ENCODE data around the gene KRTAP5-10.
"Not testable (repeated sequence)": the region's sequence is repeated elsewhere in the genome, so short reads cannot be mapped to it uniquely, and the experiment has no call there.

- TF ChIP-seq, protein P1, sequence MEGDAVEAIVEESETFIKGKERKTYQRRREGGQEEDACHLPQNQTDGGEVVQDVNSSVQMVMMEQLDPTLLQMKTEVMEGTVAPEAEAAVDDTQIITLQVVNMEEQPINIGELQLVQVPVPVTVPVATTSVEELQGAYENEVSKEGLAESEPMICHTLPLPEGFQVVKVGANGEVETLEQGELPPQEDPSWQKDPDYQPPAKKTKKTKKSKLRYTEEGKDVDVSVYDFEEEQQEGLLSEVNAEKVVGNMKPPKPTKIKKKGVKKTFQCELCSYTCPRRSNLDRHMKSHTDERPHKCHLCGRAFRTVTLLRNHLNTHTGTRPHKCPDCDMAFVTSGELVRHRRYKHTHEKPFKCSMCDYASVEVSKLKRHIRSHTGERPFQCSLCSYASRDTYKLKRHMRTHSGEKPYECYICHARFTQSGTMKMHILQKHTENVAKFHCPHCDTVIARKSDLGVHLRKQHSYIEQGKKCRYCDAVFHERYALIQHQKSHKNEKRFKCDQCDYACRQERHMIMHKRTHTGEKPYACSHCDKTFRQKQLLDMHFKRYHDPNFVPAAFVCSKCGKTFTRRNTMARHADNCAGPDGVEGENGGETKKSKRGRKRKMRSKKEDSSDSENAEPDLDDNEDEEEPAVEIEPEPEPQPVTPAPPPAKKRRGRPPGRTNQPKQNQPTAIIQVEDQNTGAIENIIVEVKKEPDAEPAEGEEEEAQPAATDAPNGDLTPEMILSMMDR (IDR thresholded peaks at IDR 0.05; ENCODE audit: low read length) = not testable (repeated sequence)
- TF ChIP-seq EZH2phosphoT487 (IDR thresholded peaks at IDR 0.05; ENCODE audit: low read length); EZH2 (optimal IDR thresholded peaks at IDR 0.05; ENCODE audit: low read depth, low read length): not testable (repeated sequence)
Observed at GRCh38 chr11:71603221-71603620, 37.9 kb downstream of the KRTAP5-10 start.

Measured in MM.1S (cell line).